HG03442 (cell line): ENCODE measurements around the gene CSTPP1.

ENCODE experiments used
- ATAC-seq: cut with Tn5 transposase; IDR thresholded peaks from one replicate; pipeline ENCODE4 v1.9.1; 2021; ENCODE audit warnings: mild to moderate bottlenecking, moderate library complexity; ENCODE audit not compliant: unreplicated experiment

CSTPP1 gene, protein sequence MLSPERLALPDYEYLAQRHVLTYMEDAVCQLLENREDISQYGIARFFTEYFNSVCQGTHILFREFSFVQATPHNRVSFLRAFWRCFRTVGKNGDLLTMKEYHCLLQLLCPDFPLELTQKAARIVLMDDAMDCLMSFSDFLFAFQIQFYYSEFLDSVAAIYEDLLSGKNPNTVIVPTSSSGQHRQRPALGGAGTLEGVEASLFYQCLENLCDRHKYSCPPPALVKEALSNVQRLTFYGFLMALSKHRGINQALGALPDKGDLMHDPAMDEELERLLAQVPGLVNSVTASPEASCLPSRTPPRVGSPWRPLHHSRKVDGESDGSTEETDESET

DNA sequence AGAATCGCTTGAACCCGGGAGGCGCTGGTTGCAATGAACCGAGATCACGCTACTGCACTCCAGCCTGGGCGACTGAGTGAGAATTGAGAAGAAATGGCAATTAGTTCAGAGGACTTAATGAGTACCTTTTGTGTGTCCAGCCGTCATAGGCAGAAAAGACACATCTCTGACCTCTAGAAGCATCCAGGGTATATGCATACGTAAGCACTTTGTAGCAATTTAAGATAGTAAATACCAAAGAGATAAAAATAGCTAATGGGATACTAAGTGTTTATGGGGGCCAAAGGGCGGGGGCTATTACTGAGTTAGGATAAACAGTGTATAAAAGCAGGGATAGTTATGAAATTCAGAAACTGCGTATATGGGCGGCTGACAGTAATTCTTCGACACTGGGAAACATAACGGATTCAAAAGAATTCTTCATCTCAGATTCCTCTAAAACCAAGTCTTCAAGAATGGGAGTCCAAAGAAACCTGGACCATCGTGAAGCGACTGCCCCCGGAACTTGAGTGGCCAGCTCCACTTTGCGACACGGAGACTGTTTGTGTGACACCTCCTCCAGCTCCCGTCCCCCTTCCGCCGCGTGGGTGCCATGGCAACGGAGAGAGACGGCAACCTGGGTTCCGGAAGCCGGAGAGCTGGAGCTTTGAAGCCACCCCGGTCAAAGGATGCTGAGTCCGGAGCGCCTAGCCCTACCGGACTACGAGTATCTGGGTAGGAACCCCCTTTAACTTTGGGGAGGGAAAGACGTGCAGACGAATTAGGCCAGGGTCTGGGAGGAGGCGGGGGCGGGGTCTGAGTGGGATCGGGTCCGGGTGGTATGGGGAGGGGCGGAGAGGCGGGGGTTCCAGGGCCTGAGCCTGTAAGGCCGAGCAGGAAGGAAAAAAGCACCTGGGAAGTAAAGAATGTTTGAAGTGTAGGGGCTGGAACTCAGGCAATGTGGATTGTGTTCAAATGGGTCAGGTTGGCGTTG lies at the start of gene CSTPP1:
TSS of gene CSTPP1 (plus strand) at position 624 of the 973 bp plus-strand sequence. CDS start at position 669, 45 bp downstream.
- ATAC-seq, result peak; percentile 91

DNA sequence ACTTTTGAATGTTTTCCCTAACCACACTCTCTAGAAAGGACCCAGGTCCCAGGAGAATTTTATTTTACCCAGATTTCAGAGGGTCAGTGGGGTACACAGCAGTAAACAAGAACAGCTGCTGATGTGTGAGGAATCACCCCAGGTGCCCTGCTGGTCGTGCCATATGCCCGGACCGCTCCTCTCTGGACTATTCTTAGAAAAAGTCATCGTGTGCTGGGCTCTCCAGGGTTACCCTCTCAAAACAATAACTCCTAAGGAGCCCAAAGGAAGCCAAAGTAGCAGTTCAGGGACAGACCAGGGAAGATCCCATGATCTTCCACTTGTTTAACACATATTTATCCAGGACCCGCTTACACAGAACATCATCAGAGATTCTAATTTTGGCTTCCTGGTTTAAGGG lies 47.9 kb upstream of the CSTPP1 start:
- ATAC-seq, result no peak

DNA sequence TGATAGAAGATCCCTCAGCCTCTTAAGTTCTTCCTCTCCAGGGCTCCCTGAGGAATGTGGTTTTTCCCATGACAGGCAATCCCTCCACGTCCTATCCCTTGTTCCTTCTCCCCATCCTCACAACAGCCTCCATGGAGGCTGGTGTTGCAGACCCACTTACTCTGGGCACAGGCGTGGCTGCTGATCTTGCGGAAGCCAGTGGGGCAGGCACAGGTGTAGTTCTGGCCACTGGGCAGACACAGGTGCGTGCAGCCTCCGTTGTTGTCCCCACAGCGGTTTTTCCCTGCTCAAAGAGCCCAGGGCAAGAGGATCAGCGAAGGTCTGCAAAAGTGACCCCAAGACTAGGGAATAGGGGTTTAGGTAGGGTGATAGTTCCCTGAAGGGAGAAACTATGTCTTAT lies 47.3 kb upstream of the CSTPP1 start:
- ATAC-seq, result no peak

DNA sequence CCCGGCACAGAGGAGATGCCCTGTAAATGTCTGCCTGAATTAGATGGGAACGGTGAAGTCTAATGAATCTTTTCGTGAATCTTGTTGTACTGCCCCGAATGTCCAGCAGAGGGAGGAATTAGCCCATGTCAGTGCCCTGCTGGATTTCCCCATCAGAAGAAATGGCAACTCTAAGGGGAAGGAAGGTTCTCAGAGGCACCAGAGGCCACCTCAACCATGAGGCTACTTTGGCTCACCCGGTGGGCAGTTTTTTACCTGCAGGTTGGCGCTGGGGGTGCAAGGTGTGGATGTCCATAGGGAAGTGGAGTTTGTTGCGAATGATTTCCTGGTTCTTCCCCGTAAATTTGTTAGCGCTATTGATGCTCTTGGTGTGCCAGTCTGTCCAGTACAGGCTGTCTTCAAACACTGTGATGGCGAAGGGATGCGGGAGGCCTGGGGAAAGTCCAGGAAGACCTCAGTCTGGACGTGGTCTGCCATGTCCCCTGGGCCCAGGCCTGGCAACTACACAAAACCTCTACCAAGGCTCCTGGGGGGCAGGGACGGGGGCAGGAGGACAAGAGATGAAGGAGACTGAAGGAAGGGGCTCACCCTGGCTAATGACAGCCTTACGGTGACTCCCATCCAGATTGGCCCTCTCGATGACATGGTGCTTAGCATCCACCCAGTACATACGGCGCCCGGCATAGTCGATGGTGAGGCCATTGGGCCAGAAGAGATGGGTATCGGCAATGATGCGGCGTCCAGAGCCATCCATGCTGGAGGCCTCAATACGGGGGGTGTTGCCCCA lies 46.7 kb upstream of the CSTPP1 start:
- no peak for ATAC-seq

DNA sequence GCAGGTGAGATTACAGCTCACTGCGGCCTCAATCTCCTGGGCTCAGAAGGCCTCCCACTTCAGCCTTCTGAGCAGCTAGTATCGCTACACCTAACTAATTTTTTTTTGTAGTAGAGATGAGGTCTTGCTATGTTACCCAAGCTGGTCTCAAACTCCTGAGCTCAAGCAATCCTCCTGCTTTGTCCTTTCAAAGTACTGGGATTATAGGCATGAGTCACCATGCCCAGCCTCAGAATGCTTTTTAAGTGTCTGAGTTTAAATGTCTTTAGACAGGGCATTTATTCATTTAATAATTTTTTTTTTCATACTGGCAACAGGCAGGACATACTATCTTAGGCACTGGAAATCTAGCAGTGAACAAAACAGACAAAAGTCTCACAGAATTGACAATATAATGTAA lies 45.9 kb upstream of the CSTPP1 start:
- ATAC-seq, result no peak

DNA sequence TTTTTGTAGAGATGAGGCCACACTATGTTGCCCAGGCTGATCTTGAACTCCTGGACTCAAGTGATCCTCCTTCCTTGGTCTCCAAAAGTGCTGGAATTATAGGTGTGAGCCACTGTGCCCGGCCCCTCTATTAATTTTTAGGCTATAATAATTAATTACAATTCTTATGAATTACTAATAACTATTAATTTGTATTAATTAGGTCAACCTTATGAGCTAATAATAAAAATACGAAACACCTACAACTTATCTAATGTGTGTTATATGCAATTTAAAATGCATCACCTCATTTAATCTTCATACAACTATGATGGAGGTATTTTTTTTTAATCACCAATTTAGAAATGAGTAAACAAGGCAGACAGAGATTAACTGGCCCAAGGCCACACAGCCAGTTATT lies 44.5 kb upstream of the CSTPP1 start:
- no peak for ATAC-seq

DNA sequence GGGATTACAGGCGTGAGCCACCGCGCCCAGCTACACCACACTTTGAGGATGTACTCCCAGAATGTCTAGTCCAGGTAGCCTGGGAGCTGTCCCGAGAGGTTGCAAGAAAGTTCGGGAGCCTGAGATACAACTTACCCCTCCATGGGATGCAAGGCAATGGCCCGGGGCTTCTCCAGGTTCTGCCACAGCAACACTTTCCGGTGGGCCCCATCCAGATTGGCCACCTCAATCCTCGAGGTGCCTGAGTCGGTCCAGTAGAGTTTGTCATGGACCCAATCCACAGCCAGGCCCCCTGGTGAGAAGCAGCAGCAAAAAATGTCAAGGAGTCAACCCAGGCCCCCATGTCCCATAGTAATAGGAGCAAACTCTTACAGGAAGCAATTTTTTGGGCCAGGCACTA lies 43.7 kb upstream of the CSTPP1 start:
- ATAC-seq, result no peak

DNA sequence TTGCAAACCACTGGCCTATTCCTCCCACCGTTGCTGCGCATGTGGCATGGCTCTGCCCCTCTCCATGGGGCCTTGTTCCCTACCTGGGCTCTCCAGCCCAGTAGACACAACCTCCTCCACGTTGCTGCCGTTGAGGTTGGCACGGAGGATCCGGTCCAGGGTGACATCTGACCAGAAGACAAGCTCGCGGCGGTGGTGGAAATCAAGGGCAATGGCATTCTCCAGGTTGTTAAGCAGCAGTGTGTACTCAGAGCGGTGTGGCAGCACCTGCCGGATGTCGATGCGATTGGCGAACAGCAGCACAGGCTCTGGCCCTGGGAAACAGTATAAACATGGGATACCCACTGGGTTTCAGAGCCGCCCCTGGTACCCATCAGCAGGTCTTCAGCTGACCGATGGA lies 42.1 kb upstream of the CSTPP1 start:
- ATAC-seq, result no peak

DNA sequence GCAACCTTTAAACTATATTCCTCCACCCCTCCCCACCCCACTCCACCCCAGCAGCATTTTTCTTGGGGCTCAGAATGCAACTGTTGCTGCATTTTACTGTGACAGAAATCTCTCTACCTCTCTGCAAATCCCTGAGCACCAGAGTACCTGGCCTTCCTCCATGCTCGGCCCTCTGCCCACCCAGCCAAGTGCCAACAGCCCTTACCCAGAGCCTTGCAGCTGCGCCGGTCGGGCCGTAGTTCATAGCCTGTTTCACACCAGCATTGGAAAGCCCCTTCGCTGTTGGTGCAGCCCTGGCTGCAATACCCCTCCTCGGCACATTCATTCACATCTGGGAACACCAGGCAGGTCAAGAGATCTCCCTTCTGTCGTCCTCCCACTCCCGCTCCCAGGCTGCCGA lies 41.6 kb upstream of the CSTPP1 start:
- ATAC-seq, result no peak

DNA sequence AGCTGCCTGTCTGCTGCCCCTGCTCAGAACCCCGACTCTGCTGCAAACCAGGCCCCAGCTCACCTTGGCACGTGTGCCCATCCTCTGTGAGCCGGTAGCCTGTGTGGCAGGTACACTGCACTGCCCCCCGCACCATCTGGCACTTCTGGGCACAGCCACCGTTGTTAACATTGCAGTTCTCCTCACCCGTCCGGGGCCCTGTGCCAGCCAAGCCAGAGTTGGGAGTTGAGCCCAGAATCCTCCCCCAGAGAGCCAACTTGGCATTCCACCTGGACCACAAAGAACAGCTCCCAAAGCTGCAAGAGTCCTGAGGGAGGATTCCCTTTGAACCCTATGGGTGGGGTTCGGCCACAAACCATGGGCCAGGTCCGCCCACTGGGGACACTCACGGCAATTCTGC lies 40.7 kb upstream of the CSTPP1 start:
- ATAC-seq, result no peak

DNA sequence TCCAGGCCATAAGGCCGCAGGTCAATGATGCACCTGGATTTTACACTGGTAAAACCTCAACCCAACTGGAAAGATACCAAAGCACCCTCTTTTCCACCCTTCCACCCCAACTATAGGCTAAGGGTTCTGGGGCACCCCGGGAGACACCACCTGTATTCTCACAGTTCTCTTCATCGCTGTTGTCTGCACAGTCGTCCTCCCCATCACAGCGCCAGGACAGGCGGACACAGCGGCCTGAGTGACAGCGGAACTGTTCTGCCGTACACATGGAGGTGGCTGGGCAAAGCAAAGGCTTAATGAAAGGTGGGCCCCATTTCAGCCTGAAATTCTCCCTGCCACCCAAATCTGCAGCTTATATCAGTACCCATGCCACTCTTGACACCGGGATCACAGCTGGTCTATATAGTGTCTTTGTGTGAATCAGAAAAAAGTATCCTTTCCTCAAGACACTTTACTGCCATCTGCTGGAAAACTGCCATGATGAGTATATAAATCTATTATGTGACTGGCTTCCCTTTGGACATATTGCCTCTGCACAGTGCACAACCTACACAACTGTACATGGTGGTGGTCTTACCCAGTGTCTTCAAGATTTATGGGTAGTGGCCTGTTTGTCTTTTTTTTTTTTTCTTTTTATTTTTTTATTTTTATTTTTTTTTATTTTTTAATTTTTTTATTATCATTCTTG lies 39.7 kb upstream of the CSTPP1 start:
- no peak for ATAC-seq

DNA sequence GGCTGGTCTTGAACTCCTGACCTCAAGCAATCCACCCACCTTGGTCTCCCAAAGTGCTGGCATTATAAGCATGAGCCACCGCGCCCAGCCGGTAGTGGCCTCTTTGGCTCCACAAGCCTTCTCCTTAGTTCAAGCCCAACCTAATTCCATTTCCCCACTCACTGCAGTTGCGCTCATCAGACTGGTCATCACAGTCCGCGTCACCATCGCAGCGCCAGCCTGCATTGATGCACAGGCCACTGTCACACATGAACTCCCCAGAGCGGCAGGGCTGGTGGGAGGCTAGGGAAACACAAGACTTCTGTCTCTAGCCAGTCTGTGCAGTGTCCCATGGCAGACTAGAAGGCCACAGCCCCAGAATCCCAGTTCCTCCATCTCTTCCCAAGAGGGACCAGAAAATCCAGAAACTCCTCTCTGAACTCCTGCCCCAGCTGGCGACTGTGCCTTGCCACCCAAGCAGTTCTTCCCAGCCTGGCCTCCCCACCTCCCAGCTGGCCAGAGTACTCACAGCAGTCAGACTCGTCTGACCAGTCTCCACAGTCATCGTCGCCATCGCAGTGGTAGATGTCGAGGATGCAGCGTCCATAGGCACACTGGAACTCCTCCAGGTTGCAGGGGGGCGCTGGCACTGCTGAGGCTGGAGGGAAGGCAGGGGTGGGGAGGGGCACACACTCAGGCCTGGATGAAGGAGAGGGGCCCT lies 38.0 kb upstream of the CSTPP1 start:
- ATAC-seq, result no peak

DNA sequence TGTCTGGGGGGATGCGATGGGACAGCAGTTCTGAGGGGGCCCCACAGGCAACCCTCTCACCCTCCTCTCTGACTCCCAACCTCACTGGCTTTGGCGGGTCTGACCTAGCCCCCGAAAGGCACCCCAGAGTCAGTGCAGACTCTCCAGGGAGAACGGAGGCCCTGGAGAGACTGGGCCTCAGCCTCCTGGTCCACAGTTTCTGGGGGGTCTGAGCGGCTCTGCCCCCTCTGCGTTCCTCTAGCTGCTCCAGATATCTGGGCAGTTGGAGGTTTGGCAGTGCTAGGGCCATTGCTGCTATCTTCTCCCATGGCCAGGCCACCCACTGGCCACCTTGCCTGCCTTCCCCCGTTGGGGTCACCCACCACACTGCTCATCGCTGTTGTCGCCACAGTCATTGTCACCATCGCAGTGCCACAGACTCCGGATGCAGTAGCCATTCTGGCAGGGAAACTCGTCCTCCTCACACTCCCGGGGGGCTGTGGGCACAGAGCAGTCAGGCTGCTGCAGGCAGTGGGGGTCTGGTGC lies 37.0 kb upstream of the CSTPP1 start:
- no peak for ATAC-seq

DNA sequence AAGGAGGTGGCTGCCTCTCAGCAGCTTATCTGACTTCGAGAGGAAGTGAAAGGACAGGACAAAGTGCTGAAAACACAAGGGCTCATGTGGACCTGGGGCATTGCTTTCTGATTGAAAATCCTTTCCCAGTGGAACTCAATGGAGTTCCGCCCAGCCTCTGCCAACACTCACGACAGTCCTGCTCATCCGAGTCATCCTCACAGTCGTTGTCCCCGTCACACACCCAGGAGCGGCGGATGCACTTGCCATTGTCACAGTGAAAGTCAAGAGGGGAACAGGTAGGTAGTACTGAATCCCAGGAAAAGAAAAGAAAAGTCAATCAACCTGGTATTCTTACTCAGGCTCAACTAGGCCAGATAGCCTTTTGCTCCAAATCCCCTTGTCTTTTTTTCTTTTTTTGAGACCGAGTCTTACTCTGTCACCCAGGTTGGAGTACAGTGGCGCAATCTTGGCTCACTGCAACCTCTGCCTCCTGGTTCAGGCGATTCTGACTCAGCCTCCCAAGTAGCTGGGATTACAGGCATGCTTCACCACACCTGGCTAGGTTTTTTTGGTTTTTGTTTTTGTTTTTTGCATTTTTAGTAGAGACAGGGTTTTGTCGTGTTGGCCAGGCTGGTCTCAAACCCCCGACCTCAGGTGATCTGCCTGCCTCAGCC lies 36.3 kb upstream of the CSTPP1 start:
- ATAC-seq, result no peak

DNA sequence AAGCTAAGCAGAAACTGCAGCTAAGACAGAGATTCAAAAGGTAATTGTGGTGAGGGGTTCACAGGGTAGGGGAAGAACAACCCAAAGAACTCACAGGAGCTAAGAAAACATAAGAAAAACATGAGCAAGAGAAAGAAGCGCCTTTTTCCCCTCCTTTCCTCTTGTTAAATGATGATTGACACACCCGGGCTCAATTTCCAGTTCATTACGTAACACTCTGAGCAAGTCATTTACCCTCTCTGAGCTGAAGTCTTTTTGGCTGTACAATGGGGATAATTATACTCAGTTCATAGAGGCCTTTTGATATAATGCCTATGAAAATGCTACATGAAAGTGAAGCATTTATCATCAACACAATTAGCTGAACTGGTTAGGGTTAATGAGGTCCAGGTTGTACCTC lies 35.4 kb upstream of the CSTPP1 start:
- ATAC-seq, result no peak

DNA sequence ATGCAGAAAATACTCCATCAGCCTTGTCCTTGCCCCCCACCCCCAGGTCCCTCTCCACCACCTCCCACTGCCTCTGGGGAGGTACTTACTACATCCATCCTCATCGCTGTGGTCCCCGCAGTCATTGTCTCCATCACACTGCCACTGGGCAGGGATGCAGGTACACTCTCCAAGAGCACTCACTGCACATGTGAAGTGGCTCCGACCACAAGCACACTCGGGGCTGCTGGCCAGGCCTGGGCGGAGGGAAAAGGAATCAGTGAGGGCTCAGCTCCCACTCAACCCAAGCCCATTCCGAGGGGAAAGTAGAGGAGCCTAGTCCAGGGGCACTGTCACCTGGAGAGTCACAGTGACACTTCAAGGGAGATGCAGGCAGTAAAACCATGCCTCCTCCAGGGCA lies 33.9 kb upstream of the CSTPP1 start:
- no peak for ATAC-seq

DNA sequence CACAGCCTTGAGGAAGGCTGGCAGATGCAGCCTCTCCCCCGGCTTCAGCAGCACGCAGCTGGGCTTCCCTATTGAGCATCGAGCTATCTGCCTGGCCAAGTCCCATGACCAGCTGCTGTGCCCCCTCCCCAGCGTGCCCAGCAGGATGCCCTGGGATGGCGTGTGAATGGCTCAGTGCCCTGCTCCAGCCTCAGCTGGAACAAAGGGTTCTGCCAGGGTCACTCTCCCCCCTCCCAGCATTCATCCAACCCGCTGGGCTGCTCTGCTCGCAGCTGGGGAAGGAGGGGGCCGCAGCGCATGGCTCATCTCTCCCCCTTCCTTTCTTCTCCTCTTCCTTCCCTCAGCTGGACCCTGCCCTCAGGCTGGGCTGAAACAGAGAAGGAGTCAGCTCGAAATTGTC lies 32.7 kb upstream of the CSTPP1 start:
- ATAC-seq, result no peak

DNA sequence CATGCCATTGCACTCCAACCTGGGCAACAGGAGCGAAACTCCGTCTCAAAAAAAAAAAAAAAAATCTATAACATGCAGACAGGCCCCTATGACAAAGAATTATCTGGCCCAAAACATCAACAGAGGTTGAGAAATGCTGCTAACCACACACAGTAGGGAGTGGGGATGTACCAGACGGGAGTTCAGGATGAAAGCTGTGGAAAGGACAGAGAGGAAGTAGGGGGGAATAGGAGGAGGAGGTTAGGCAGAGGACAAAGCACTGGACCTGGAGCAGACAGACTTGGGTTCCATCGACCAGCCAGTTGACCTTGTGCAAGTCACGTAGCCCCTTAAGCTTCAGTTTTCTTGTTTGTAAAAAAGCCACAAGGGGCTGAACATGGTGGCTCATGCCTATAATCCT lies 30.8 kb upstream of the CSTPP1 start:
- ATAC-seq, result no peak

DNA sequence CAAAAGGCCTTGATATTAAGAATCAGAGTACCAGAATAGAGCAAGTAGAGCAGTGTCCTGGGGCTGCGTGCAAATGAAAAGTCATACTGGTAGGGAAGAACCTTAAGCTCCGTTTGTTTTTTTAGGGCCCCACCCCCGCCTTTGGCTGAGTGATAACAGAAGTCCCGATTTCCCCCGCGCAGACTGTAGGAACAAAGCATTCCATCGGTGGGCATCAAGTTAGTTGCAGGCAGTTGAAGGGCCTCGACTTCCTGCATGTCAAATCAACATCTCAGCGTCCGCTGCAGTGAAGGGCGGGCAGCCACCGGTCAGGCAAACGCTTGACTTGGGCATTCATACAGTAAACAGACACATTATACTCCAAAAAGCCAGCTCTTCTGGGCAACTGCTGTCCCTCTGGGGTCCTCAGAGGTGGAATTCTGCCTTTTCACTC lies 29.9 kb upstream of the CSTPP1 start:
- ATAC-seq, result no peak
